Hematopoietic multipotent progenitor cell treated with erythropoietin and hydrocortisone succinate and interleukin-3 and kit ligand, for 8 days (in vitro differentiated cells): ENCODE results near the gene PAPPA.

Source experiments
- DNase-seq: peaks from one replicate; pipeline ENCODE4 v3.0.0-alpha.2; 2015

Gene PAPPA

GRCh38 chr9:116360016-116360415 is 206.4 kb downstream of the PAPPA start:
- DNase-seq = no peak

- DNase-seq = no peak
Observed at GRCh38 chr9:116360989-116361388, 207.4 kb downstream of the PAPPA start.

GRCh38 chr9:116361547-116361946 is 208.0 kb downstream of the PAPPA start:
- no peak for DNase-seq

- no peak for DNase-seq
Observed at GRCh38 chr9:116362493-116362892, 208.9 kb downstream of the PAPPA start.

- no peak for DNase-seq
Observed at GRCh38 chr9:116365056-116365471, 211.5 kb downstream of the PAPPA start.

- DNase-seq = no peak
Observed at GRCh38 chr9:116366241-116366640, 212.7 kb downstream of the PAPPA start.

GRCh38 chr9:116368680-116369079 is 215.1 kb downstream of the PAPPA start:
- DNase-seq = no peak

- DNase-seq = no peak
Observed at GRCh38 chr9:116369706-116370105, 216.1 kb downstream of the PAPPA start.

- DNase-seq = no peak
Observed at GRCh38 chr9:116370556-116370955, 217.0 kb downstream of the PAPPA start.

GRCh38 chr9:116372081-116372673 is 218.6 kb downstream of the PAPPA start:
- DNase-seq = no peak

- no peak for DNase-seq
Observed at GRCh38 chr9:116372786-116373185, 219.2 kb downstream of the PAPPA start.

- no peak for DNase-seq
Observed at GRCh38 chr9:116377179-116377798, 223.7 kb downstream of the PAPPA start.

- DNase-seq = no peak
Observed at GRCh38 chr9:116378873-116379272, 225.3 kb downstream of the PAPPA start.

GRCh38 chr9:116379821-116380220 is 226.2 kb downstream of the PAPPA start:
- DNase-seq = no peak

GRCh38 chr9:116380496-116380995 is 227.0 kb downstream of the PAPPA start:
- no peak for DNase-seq

GRCh38 chr9:116381350-116381749 is 227.8 kb downstream of the PAPPA start:
- no peak for DNase-seq

GRCh38 chr9:116382053-116382452 is 228.5 kb downstream of the PAPPA start:
- peak; percentile 7 for DNase-seq

- no peak for DNase-seq
Observed at GRCh38 chr9:116383133-116383532, 229.5 kb downstream of the PAPPA start.

GRCh38 chr9:116383936-116384335 is 230.3 kb downstream of the PAPPA start:
- DNase-seq = no peak

GRCh38 chr9:116387934-116388698 is 234.5 kb downstream of the PAPPA start:
- DNase-seq = no peak

- DNase-seq = no peak
Observed at GRCh38 chr9:116389541-116390302, 236.1 kb downstream of the PAPPA start.

- DNase-seq = no peak
Observed at GRCh38 chr9:116390303-116391228, 237.0 kb downstream of the PAPPA start.
